GM12873 (cell line): ENCODE measurements around the gene ZNF620.

Experiments used
- TF ChIP-seq, protein P1 (sequence below): IDR thresholded peaks from 2 replicates; pipeline ENCODE4 v1.5.1; 2012; ENCODE audit warnings: low read depth, mild to moderate bottlenecking, moderate library complexity, low read length, control low read depth; ENCODE audit not compliant: insufficient read depth; ENCODE audit errors: missing control alignments

ZNF620 gene

DNA sequence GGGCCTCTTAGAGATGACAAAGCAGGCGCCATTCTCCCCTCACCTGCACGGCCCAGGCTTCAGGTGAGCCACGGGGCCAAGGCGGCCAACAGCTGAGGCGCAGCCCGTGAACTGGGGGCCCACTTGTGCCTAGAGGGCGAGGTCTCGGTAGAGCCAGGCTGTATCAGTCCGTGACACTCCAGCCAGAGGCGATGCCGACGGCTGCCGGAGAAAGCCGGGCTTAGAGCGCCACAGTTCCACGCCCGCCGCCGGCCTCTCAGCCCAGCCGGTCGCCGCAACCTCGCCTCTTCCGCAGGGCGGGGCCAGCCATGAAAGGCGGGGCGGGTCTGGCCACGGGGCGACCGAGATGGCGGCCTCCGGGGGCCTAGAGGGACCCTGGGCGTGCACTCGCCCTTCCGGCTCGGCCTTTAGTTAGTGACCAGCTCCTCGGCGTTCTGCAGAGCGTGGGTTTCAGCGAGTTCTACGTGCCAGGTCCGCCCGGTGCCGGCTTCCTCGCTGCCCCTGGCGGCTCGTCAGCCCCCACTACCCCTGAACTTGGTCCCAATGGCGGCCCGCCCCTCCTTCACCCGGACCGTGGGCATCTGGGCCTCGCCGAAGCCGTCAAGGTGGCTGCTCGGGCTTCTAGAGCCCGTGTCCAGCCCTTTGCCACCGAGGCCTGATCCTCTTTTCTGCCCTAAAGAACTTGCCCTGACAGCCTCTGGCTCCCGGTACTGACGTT lies 18.9 kb downstream of the ZNF620 start, which contains the start of gene ZNF621:
Gene ZNF621, plus strand, starts transcription at position 393 of the 718 bp plus-strand sequence. CDS start 881 bp downstream, outside the sequence.
- TF ChIP-seq, protein P1, sequence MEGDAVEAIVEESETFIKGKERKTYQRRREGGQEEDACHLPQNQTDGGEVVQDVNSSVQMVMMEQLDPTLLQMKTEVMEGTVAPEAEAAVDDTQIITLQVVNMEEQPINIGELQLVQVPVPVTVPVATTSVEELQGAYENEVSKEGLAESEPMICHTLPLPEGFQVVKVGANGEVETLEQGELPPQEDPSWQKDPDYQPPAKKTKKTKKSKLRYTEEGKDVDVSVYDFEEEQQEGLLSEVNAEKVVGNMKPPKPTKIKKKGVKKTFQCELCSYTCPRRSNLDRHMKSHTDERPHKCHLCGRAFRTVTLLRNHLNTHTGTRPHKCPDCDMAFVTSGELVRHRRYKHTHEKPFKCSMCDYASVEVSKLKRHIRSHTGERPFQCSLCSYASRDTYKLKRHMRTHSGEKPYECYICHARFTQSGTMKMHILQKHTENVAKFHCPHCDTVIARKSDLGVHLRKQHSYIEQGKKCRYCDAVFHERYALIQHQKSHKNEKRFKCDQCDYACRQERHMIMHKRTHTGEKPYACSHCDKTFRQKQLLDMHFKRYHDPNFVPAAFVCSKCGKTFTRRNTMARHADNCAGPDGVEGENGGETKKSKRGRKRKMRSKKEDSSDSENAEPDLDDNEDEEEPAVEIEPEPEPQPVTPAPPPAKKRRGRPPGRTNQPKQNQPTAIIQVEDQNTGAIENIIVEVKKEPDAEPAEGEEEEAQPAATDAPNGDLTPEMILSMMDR, result no peak

GRCh38 chr3:40528426-40528825 lies 22.6 kb downstream of the ZNF620 start:
- TF ChIP-seq, protein P1, result no peak

GRCh38 chr3:40532252-40532651 lies 26.4 kb downstream of the ZNF620 start:
- TF ChIP-seq, protein P1, result no peak

GRCh38 chr3:40534283-40534682 lies 28.4 kb downstream of the ZNF620 start:
- TF ChIP-seq, protein P1, result no peak

DNA sequence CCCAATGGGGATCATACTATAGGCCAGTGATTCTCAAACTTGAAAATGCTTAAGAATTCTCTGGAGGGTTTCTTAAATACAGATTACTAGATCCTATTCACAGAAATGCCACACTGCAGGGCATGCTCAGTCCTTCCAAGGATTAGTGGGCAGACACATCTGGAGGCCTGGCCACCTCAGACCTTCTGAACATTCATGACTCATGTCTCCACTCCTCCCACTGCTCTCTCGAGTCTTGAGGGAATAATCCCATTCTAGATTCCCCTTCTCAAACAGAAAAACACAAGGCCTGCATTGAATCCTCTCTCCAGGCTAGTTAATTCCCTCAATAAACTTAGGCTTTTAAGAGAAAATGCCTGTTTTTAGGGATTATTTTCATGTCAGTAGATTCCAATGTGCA lies 41.0 kb downstream of the ZNF620 start:
- TF ChIP-seq, protein P1, result no peak

DNA sequence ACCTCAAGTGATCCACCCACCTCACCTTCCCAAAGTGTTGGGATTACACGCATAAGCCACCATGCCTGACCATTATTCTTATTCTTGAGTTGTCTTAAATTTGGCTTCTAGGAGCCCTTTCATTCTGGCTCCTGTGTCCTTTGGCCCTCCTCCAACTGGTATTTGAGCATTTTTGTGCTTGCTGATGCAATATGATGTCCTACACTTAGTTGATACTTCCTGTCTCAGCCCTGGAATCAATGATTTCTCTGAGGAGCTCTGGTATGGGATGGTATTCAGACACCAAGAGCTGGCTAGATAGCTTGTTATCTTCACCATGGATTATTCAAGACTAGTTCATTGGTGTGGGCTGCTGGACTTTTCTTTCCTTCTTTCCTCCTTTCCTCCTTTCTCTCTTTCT lies 44.3 kb downstream of the ZNF620 start:
- TF ChIP-seq, protein P1, result no peak

- TF ChIP-seq, protein P1, result no peak
Measured at GRCh38 chr3:40557575-40558161, 51.8 kb downstream of the ZNF620 start.
